Psoas muscle (tissue), 8 donors: Measurements from ENCODE around the gene TSG101. TPM values are rescaled to one million over a fixed set of nuclear protein-coding genes. Genes with fewer than 3 reads are reported as not detected.
A peak's percentile ranks its signal among the peaks of the same experiment; 100 is the strongest.

ENCODE experiments used
- ATAC-seq, 4 donors: fragments of 200-7000 bp; cut with Tn5 transposase; one replicate each; pipeline ENCODE4 v1.9.1; 2020; ENCODE audit warnings: moderate library complexity in 3 of 4, mild to moderate bottlenecking in 2 of 4
- DNase-seq, 2 donors: peaks; one replicate each; pipeline ENCODE4 v3.0.0-alpha.2; 2020
- H3K27ac ChIP-seq: fragments of 200-600 bp; one replicate; pipeline ENCODE4 v1.8.0; 2022
- H3K27me3 ChIP-seq, 3 donors: fragments of 200-600 bp in 1 of 3; one replicate each; pipeline versions ENCODE4 v1.6.1 to v1.8.0; 2013 to 2022; ENCODE audit warnings: low read length in 2 of 3, mild to moderate bottlenecking in 2 of 3, moderate library complexity in 1 of 3; ENCODE audit not compliant: insufficient read depth in 3 of 3
- H3K36me3 ChIP-seq, 2 donors: fragments of 200-600 bp in 1 of 2; one replicate each; pipeline versions ENCODE4 v1.6.1 to v1.8.0; 2013 to 2022; ENCODE audit warnings: low read depth in 1 of 2, mild to moderate bottlenecking in 1 of 2, moderate library complexity in 1 of 2; ENCODE audit not compliant: insufficient read depth in 1 of 2
- H3K4me1 ChIP-seq: fragments of 200-600 bp; one replicate; pipeline ENCODE4 v1.8.0; 2022
- H3K4me3 ChIP-seq: fragments of 200-600 bp; one replicate; pipeline ENCODE4 v1.8.0; 2022; ENCODE audit warnings: mild to moderate bottlenecking
- H3K9me3 ChIP-seq: fragments of 200-600 bp; one replicate; pipeline ENCODE4 v1.8.0; 2022
- WGBS, 3 donors: extraction: QIAGEN DNeasy Blood & Tissue Kit; methylation state at CpG; one replicate each; pipeline versions ENCODE4 v1.1.6 to v1.1.7; 2013; 5-methylcytosine and 5-hydroxymethylcytosine counted together
- intact Hi-C, 2 donors: fragments of 100-400 bp; cut with DNase I; formaldehyde crosslinking; loops; one replicate each; pipeline versions ENCODE4 v1.11.0 to v1.14.2; 2022
- polyA plus RNA-seq, 3 donors: library from polyadenylated mRNA; stranded (reverse); fragments of 200-250 nt; gene quantifications; one replicate each; pipeline ENCODE4 v1.2.3, GENCODE V29; 2013
- total RNA-seq, 4 donors: library from RNA; stranded (reverse); fragmentation: NEBNext Ultra II Directional in 2 of 4; extraction: Animal tissue kit (Norgen Biotek cat#: 25700) in 2 of 4; gene quantifications; one replicate each; pipeline versions ENCODE4 v1.2.1 to v1.2.4, GENCODE V29; 2021 to 2023
- TF ChIP-seq, protein P1 (sequence below): fragments of 200-600 bp; IDR thresholded peaks from one replicate; pipeline ENCODE4 v1.8.0; 2022; ENCODE audit warnings: antibody characterized with exemption
- donor health status: healthy with polysubstance abuse.
- donor health status: DM: no; HTN: no; CAD: no; lungs with moderate emphysema.
- donor health status: Bipolar disorder and iron deficiency.
- donor health status: healthy.
- donor health status: DM: yes; HTN: yes; CAD: no.
- donor health status: DM: no; HTN: no; CAD: no.
- donor health status: DM: no; HTN: no; CAD: no.
- donor health status: DM: yes; HTN: yes; CAD: no.

TSG101 gene
- total and polyA plus RNA-seq, 7 donors, result 53.2 to 143 (median 78.1) TPM

DNA sequence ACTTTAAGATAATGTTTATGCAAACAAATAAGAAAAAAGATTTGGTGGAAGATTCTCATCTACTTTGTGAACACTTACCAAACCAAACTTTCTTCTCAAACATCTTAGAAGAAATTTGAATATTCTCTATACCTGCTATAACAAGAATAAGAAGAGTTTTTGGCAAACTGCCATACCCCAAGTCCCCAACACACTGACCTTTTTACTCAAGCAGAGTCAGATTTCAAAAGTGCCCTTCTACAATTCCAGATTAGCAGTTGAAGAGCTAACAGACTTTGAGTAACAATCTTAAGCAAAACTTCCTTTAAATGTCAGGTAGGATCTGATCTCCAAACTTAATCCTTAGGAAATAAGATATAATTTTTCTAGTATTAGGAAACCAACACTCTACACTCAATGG lies 33.9 kb downstream of the TSG101 start:
- ATAC-seq (peak in 2 of 4 donors; percentile 49 to 64), DNase-seq (no peak)
- no peaks in the 10 kb centered on the region for H3K9me3 ChIP-seq
- peaks cover 13% of the 10 kb centered on the region for H3K4me1 ChIP-seq
- no peak overlapping the region for H3K4me3 ChIP-seq
- H3K36me3 ChIP-seq, result peaks cover 0 to 80% of the 10 kb centered on the region in 2 donors
- peak overlapping the region; percentile 1 for H3K27ac ChIP-seq
- TF ChIP-seq, protein P1, sequence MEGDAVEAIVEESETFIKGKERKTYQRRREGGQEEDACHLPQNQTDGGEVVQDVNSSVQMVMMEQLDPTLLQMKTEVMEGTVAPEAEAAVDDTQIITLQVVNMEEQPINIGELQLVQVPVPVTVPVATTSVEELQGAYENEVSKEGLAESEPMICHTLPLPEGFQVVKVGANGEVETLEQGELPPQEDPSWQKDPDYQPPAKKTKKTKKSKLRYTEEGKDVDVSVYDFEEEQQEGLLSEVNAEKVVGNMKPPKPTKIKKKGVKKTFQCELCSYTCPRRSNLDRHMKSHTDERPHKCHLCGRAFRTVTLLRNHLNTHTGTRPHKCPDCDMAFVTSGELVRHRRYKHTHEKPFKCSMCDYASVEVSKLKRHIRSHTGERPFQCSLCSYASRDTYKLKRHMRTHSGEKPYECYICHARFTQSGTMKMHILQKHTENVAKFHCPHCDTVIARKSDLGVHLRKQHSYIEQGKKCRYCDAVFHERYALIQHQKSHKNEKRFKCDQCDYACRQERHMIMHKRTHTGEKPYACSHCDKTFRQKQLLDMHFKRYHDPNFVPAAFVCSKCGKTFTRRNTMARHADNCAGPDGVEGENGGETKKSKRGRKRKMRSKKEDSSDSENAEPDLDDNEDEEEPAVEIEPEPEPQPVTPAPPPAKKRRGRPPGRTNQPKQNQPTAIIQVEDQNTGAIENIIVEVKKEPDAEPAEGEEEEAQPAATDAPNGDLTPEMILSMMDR, result no peak
- no peaks in the 10 kb centered on the region for H3K27me3 ChIP-seq
- intact Hi-C loops, result no loop called here

DNA sequence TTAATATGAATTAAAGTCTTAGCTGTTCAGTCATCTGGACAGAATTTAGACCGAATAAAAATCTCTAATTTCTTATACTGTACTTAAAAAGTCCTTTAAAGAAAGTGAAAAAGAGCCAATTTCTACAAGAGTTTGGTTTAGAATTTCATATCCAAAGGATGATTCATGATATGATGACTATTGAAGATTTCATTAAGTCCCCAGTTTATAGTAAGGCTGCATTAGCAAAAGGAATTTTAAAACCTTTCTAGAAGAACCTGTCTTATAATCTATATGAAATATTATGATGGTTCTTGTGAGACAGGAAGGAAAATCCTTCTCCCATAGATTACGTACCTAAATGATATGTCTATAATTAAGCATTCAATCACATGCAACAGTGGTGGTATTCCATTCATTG lies 34.8 kb downstream of the TSG101 start:
- Histone ChIP-seq H3K9me3 (no peaks in the 10 kb centered on the region), H3K36me3 (peaks cover 0 to 75% of the 10 kb centered on the region in 2 donors), H3K27ac (no peak overlapping the region), H3K27me3 (no peaks in the 10 kb centered on the region), H3K4me3 (no peak overlapping the region), H3K4me1 (peaks cover 13% of the 10 kb centered on the region)
- intact Hi-C loops, result no loop called here
- DNase-seq (no peak), ATAC-seq (no peak)
- WGBS, 3 donors, result 77 to 91% (median 82%) methylated on average over 2 of the region's 2 CpGs
- TF ChIP-seq, protein P1, result no peak

DNA sequence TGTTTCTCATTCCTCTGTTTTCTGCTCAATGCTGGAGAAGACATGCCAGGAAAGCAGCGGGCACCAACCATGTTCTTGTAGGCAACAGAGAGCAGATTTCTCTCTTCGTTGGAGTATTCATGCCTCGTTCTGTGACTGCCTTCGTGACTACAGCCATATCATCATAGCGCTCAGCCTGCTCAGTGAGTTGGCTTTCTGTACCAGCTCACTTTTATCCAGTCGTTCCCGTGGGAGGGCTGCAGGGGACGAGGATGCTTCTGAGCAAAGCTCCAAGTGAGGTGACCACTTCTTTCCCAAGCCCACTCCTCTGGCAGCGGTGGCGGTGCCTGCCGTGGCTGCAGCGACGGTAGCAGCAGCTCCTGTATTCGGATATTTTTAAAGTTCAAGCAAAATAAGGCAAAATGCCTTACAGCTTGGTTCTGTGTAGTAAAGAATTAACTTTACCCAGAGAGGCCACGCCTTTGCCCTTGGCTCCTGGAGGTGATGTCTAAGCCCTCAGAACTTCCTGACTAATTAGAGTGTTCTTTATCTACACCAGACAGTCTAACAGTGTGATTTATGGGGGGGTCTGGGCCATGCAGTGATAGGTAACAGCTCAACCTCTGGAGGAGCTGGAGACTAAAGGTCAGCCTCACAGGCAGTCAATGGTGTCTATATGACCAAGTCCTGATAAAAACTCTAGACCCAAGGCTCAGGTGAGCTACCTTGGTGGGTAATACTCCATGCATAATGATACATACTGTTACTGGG lies 35.8 kb downstream of the TSG101 start:
- Histone ChIP-seq H3K9me3 (no peaks in the 10 kb centered on the region), H3K36me3 (peaks cover 0 to 72% of the 10 kb centered on the region in 2 donors), H3K27me3 (no peaks in the 10 kb centered on the region), H3K4me1 (peaks cover 13% of the 10 kb centered on the region), H3K4me3 (no peak overlapping the region), H3K27ac (no peak overlapping the region)
- DNase-seq (no peak), ATAC-seq (no peak)
- TF ChIP-seq, protein P1, result no peak
- intact Hi-C loops, result no loop called here
- WGBS, 3 donors, result 87 to 92% (median 92%) methylated on average over 15 of the region's 15 CpGs

DNA sequence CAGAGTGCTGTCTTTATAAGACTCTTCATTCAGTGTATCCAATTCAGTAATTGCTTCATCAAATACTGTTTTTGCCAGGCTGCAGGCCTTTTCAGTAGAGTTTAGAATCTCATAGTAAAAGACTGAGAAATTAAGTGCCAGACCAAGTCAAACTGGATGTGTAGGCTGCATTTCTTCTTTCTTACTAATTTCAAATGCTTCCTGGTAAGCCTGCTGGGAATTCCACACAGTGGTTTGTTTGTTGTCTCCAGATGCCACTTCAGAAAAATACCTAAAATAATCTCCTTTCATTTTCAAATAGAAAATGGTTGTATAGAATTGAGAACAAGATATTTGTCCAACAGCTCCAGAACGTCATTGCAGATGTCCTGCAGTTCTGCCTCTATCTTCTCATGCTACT lies 36.4 kb downstream of the TSG101 start:
- Histone ChIP-seq H3K9me3 (no peaks in the 10 kb centered on the region), H3K36me3 (peaks cover 0 to 77% of the 10 kb centered on the region in 2 donors), H3K27ac (no peak overlapping the region), H3K27me3 (no peaks in the 10 kb centered on the region), H3K4me3 (no peak overlapping the region), H3K4me1 (peaks cover 13% of the 10 kb centered on the region)
- 37 to 77% (median 40%) methylated on average over 1 of the region's 1 CpG for WGBS, 3 donors
- ATAC-seq, result no peak
- DNase-seq, result no peak
- intact Hi-C loops, result no loop called here
- TF ChIP-seq, protein P1, result no peak
